HL-60/S4 treated with retinoic acid at 250 ng/mL for 4 days and 3 days (cell line): ENCODE results near the gene GOLGA5.
"Not testable (repeated sequence)": the region's sequence is repeated elsewhere in the genome, so short reads cannot be mapped to it uniquely, and the experiment has no call there.

Experiments used
- in situ Hi-C: fragments of 300-500 bp; cut with MboI; formaldehyde crosslinking; loops from 2 replicates; pipeline ENCODE4 v1.7.0; 2022; ENCODE audit warnings: low sequenced_read_pairs

The GOLGA5 gene

GRCh38 chr14:92819680-92820535 lies 25.8 kb downstream of the GOLGA5 start:
- in situ Hi-C loops, result not testable (repeated sequence)

DNA sequence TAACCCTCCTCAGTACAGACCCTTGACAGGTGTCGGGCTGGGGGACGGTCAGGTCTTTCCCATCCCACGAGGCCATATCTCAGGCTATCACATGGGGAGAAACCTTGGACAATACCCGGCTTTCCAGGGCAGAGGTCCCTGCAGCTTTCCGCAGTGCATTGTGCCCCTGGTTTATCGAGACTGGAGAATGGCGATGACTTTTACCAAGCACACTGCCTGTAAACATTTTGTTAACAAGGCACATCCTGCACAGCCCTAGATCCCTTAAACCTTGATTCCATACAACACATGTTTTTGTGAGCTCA lies 26.4 kb downstream of the GOLGA5 start:
- in situ Hi-C loops, result not testable (repeated sequence)

GRCh38 chr14:92830902-92831301 lies 36.8 kb downstream of the GOLGA5 start:
- in situ Hi-C loops, result no loop called here

GRCh38 chr14:92832137-92832700 lies 38.1 kb downstream of the GOLGA5 start:
- in situ Hi-C loops, result no loop called here

DNA sequence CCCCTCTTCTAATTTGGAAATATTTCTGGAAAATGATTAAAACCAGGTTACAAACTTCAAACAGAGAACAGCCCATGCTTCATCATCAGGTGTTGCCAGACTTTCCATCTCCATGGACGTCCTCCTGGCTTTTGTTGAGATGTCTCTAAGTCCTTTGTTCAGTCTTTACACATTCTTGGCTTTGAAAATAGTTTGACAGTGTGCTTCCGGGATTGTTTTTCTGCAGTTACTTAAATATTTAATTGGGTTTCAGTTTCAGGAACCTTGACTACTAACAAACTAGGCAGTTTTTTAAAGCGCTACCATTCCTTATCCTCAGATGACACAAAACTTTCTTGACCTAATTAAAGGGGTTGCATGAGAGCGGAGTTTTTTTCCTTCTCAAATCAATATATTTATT lies 47.8 kb downstream of the GOLGA5 start:
- in situ Hi-C loops, result no loop called here

DNA sequence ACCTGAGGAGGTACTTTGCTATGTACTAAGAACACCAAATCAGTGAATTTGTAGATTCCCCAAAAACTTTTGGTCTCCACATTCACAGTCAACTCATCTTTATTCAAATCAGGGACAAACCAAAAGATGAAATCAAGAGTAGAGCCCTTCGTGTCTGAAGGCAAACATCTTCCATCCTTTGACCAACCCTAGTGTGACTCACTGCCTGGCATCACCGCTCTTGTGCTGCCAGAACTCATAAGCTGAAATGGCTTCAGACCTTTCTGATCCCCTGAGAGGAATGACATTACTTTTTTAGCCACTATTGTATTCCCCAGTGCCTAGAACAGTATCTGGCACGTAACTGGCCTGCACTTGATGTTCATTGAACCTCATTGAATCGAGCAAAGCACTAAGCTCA lies 50.1 kb downstream of the GOLGA5 start:
- in situ Hi-C loops, result no loop called here

- in situ Hi-C loops, result no loop called here
Measured at GRCh38 chr14:92846162-92846897, 52.2 kb downstream of the GOLGA5 start.

DNA sequence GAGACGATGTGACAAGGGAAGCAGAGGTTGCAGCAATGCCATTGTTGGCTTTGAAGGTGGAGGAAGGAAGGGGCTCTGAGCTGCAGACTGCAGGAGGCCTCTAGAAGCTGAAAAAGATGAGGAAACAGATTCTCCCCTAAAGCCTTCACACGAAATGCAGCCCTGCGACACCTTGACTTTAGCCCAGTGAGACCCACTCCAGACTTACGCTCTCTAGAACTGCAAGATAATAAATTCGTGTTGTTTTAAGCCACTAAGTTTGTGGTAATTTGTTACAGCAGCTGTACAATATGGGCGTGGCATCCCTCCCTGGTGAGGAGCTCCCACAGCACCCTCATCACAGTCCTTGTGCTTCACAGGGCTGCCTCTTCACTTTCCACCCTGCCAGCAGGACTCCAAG lies 53.2 kb downstream of the GOLGA5 start:
- in situ Hi-C loops, result no loop called here

GRCh38 chr14:92847749-92848148 lies 53.6 kb downstream of the GOLGA5 start:
- in situ Hi-C loops, result no loop called here

- in situ Hi-C loops, result no loop called here
Measured at GRCh38 chr14:92848887-92849286, 54.8 kb downstream of the GOLGA5 start.

GRCh38 chr14:92850492-92850891 lies 56.4 kb downstream of the GOLGA5 start:
- in situ Hi-C loops, result no loop called here

DNA sequence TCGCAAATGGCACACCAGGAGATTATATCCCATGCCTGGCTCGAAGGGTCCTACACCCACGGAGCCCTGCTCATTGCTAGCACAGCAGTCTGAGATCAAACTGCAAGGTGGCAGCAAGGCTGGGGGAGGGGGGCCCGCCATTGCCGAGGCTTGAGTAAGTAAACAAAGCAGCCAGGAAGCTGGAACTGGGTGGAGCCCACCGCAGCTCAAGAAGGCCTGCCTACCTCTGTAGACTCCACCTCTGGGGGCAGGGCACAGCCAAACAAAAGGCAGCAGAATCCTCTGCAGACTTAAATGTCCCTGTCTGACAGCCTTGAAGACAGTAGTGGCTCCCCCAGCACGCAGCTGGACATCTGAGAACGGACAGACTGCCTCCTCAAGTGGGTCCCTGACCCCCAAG lies 59.0 kb downstream of the GOLGA5 start:
- in situ Hi-C loops, result not testable (repeated sequence)

DNA sequence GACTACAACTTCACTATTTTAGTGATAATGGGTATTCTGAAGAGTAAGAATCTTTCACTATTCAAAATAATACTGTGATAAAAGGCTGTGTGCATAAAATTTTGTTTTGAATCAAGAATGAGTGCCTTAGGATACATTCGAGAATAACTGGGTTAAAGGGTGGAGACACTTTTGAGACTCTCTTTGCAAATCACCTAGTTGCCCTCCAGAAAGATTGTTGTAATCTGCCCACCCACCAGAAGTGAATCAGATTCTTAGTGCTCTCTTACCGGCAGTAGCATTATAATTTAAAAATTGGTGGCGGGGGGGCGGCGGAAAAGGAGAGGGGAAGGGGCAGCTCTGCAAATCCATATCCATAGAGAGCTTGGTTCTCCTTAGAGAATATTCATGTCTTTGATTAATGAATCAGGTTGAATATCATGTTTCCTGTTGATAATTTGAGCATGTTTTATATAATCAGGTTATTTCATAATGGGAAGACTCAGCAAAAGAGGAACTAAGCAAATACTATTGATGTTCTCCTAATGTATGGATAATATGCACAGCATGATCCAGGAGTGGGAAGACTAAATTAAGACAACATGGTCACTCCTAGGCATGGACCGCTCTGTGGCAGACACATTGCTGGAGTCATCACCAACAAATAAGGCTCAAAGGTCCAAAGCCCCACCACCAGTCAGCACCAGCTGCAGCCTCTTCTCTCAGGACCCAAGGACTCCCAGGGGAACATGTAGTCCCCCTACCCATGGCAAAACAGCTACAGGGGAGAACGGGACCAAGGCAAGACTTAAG lies 66.1 kb downstream of the GOLGA5 start:
- in situ Hi-C loops, result no loop called here

- in situ Hi-C loops, result no loop called here
Measured at GRCh38 chr14:92861856-92862745, 68.0 kb downstream of the GOLGA5 start.

DNA sequence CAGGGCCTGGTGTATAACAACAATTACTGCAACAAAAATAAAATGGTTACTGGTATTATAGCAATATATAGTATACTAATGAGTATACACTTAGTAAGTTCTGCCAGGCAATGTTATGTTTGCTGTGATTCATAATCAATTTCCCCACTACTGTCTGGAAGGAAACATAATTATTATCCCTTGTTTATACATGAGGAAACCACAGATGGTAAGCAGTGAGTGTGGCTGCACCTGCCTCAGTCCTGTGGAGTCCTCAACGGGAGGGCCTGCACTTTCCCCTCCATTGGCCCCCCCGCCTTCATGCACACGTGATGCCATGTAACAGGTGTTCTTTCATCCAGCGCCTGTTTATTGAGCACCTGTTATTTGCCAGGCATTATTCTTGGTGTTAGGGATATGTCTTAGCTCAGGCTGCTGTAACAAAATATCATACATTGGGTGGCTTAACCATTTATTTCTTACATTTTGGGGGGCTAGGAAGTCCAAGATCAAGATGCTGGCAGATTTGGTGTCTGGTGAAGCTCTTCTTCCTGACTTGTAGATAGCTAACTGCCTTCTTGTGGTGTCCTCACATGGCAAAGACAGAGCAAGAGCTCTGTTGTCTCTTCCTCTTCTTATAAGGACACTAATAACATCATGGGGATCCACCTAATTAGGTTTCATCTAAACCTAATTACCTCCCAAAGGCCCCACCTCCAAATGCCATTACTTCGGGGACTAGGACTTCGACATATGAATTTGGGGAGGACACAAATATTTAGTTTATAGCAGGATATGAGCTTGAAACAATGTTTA lies 69.4 kb downstream of the GOLGA5 start:
- in situ Hi-C loops, result no loop called here

GRCh38 chr14:92865674-92866073 lies 71.6 kb downstream of the GOLGA5 start:
- in situ Hi-C loops, result no loop called here

- in situ Hi-C loops, result no loop called here
Measured at GRCh38 chr14:92866181-92866752, 72.2 kb downstream of the GOLGA5 start.

- in situ Hi-C loops, result no loop called here
Measured at GRCh38 chr14:92866901-92867865, 73.1 kb downstream of the GOLGA5 start.
